Natural killer cell (primary cell): ENCODE data around the gene GNAI2. TPM values are rescaled to one million over a fixed set of nuclear protein-coding genes. Genes with fewer than 3 reads are reported as not detected.
A peak's percentile ranks its signal among the peaks of the same experiment; 100 is the strongest.

Source experiments
- ATAC-seq, 3 donors: fragments of 150-1000 bp in 2 of 3; fragments of 200-7000 bp in 1 of 3; cut with Tn5 transposase; 1 replicate in 1 of 3; 2 replicates in 2 of 3; pipeline ENCODE4 v1.10.0; 2021; ENCODE audit warnings: mild to moderate bottlenecking in 2 of 3, moderate library complexity in 2 of 3
- DNase-seq, 2 donors: peaks; one replicate each; pipeline versions ENCODE4 v3.0.0 to v3.0.0-alpha.2; 2013 to 2021; ENCODE audit warnings: mixed read lengths in 1 of 2
- H3K27ac ChIP-seq: one replicate; pipeline ENCODE4 v1.5.1; 2013; ENCODE audit warnings: mild to moderate bottlenecking, low read length
- H3K27me3 ChIP-seq: one replicate; pipeline ENCODE4 v1.6.1; 2013; ENCODE audit warnings: low read length; ENCODE audit not compliant: control insufficient read depth, insufficient read depth
- H3K36me3 ChIP-seq: one replicate; pipeline ENCODE4 v1.6.1; 2013; ENCODE audit warnings: low read length; ENCODE audit not compliant: control insufficient read depth, insufficient read depth
- H3K4me1 ChIP-seq: one replicate; pipeline ENCODE4 v1.6.1; 2013; ENCODE audit warnings: low read length; ENCODE audit not compliant: control insufficient read depth, insufficient read depth
- H3K4me3 ChIP-seq: one replicate; pipeline ENCODE4 v1.5.1; 2013; ENCODE audit warnings: low read length
- H3K9me3 ChIP-seq: one replicate; pipeline ENCODE4 v1.6.1; 2013; ENCODE audit warnings: low read length; ENCODE audit not compliant: control insufficient read depth, insufficient read depth
- H3K27ac Mint-ChIP-seq, 2 donors: one replicate each; pipeline ENCODE4 v1.8.0; 2022; ENCODE audit warnings: mild to moderate bottlenecking in 2 of 2, mixed read lengths in 2 of 2, moderate library complexity in 1 of 2
- H3K27me3 Mint-ChIP-seq, 2 donors: one replicate each; pipeline ENCODE4 v1.8.0; 2022; ENCODE audit warnings: low read depth in 2 of 2, mixed read lengths in 2 of 2
- H3K36me3 Mint-ChIP-seq: one replicate; pipeline ENCODE4 v1.8.0; 2022; ENCODE audit warnings: mixed read lengths
- H3K4me1 Mint-ChIP-seq, 2 donors: one replicate each; pipeline ENCODE4 v1.8.0; 2022; ENCODE audit warnings: mixed read lengths in 2 of 2
- H3K4me3 Mint-ChIP-seq: one replicate; pipeline ENCODE4 v1.8.0; 2022; ENCODE audit warnings: mild to moderate bottlenecking, moderate library complexity, mixed read lengths
- H3K9me3 Mint-ChIP-seq, 2 donors: one replicate each; pipeline ENCODE4 v1.8.0; 2022; ENCODE audit warnings: mixed read lengths in 2 of 2
- WGBS: methylation state at CpG from one replicate; pipeline ENCODE4 v1.1.7; 2013; ENCODE audit warnings: missing lambda C conversion rate; ENCODE audit not compliant: insufficient coverage; 5-methylcytosine and 5-hydroxymethylcytosine counted together
- intact Hi-C: fragments of 100-400 bp; cut with micrococcal nuclease; formaldehyde crosslinking; loops from one replicate; pipeline ENCODE4 v1.14.2; 2022
- total RNA-seq, 4 donors: library from RNA; stranded (reverse); fragments of 120-200 nt in 1 of 4; gene quantifications; one replicate each; pipeline versions ENCODE4 v1.2.3 to v1.2.4, GENCODE V29; 2013 to 2022
- TF ChIP-seq, protein P1 (sequence below): fragments of 200-600 bp; IDR thresholded peaks from one replicate; pipeline ENCODE4 v1.8.0; 2022; ENCODE audit warnings: antibody characterized with exemption

GNAI2 gene
- total RNA-seq, 3 donors from 2014 or later (not counting 1 experiment from before 2014, with no cell fraction given) = 428 to 467 (median 447) TPM

DNA sequence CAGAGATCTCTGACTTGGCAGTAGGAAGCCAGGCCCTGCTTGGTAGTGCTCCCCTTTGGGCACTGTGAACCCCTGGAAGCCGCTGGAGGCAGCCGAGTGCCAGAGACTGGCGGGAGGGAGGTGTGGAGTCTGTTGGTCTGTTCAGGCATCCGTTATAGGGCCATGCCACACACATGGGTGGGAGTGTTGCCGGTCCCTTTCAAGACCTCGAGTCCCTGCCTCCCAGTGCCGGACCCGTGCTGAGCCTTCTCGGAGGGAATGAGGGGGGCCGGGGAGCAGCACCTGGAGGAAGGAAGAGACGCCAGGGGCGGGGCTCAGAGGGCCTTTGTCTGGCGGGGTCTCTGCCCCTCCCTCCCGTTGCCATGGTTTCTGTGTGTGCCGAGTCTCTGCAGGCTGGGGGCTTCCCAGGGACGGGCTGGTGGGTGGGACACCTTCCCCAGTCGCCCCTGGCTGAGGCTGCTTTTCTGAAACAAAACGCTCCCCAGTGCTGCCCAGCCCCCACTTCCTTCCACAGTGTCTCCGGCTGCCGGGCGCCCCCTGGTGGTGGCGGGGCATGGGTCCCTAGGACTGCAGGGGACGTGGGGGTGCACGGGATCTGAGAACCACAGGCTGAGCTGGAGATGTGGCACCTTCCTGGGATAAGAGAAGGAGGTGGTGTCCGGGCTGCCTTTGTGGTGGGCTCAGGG lies 10.0 kb downstream of the GNAI2 start:
- peak overlapping the region; percentile 24 for H3K4me3 ChIP-seq
- H3K36me3 ChIP-seq = peaks cover 19% of the 10 kb centered on the region
- no peaks in the 10 kb centered on the region for H3K27me3 ChIP-seq
- no peaks in the 10 kb centered on the region for H3K9me3 Mint-ChIP-seq
- no peaks in the 10 kb centered on the region for H3K36me3 Mint-ChIP-seq
- WGBS = 1% methylated on average over 24 of the region's 25 CpGs
- H3K4me3 Mint-ChIP-seq = peak overlapping the region; percentile 86
- intact Hi-C loops = loop anchor here (1.0 kb wide), 5 partner anchors 8 to 52 kb away; no protein-coding TSS in a partner anchor
- H3K27me3 Mint-ChIP-seq = no peaks in the 10 kb centered on the region
- peaks cover 100% of the 10 kb centered on the region for H3K4me1 ChIP-seq
- TF ChIP-seq, protein P1, sequence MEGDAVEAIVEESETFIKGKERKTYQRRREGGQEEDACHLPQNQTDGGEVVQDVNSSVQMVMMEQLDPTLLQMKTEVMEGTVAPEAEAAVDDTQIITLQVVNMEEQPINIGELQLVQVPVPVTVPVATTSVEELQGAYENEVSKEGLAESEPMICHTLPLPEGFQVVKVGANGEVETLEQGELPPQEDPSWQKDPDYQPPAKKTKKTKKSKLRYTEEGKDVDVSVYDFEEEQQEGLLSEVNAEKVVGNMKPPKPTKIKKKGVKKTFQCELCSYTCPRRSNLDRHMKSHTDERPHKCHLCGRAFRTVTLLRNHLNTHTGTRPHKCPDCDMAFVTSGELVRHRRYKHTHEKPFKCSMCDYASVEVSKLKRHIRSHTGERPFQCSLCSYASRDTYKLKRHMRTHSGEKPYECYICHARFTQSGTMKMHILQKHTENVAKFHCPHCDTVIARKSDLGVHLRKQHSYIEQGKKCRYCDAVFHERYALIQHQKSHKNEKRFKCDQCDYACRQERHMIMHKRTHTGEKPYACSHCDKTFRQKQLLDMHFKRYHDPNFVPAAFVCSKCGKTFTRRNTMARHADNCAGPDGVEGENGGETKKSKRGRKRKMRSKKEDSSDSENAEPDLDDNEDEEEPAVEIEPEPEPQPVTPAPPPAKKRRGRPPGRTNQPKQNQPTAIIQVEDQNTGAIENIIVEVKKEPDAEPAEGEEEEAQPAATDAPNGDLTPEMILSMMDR = peak; percentile 98
- no peaks in the 10 kb centered on the region for H3K9me3 ChIP-seq
- peaks cover 69 to 88% of the 10 kb centered on the region in 2 donors for H3K4me1 Mint-ChIP-seq
- H3K27ac ChIP-seq = peak overlapping the region; percentile 85
- peak overlapping the region; percentile 95 for H3K27ac Mint-ChIP-seq
- ATAC-seq = peak; percentile 76 to 92 (median 84)
- peak; percentile 96 to 98 for DNase-seq

DNA sequence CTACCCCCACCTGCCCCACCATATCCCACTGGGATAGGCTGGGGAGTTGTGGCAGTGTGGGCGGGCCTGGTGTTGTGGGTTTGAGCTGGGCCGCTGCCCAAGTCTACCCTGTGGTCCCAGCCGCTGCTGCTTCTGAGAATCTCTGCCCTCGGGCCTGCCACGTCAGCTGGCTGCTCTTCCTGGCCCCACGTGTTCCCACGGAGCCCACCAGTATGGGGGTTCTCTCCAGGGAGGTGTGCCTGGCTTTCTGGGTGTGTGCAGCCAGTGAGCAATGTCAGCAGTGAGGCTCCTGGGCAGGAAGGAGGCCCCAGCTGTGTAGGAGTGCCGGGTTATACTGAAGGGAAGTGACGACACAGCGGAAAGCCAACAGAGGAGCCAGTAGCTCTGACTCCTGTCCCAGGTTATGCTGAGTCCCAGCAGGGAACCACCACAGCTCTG lies 10.5 kb downstream of the GNAI2 start:
- ATAC-seq (peak; percentile 74 to 83 (median 76)), DNase-seq (peak; percentile 64 to 92)
- Mint-ChIP-seq H3K4me3 (peak overlapping the region; percentile 86), H3K9me3 (no peaks in the 10 kb centered on the region), H3K4me1 (peaks cover 69 to 88% of the 10 kb centered on the region in 2 donors), H3K27ac (peak overlapping the region; percentile 95), H3K36me3 (no peaks in the 10 kb centered on the region), H3K27me3 (no peaks in the 10 kb centered on the region)
- peaks cover 99% of the 10 kb centered on the region for H3K4me1 ChIP-seq
- intact Hi-C loops = loop anchor here (1.0 kb wide), 5 partner anchors 8 to 52 kb away; no protein-coding TSS in a partner anchor
- 2% methylated on average over 10 of the region's 10 CpGs for WGBS
- H3K9me3 ChIP-seq = no peaks in the 10 kb centered on the region
- H3K4me3 ChIP-seq = peak overlapping the region; percentile 24
- TF ChIP-seq, protein P1 = peak; percentile 52
- H3K27ac ChIP-seq = peak overlapping the region; percentile 85
- no peaks in the 10 kb centered on the region for H3K27me3 ChIP-seq
- peaks cover 21% of the 10 kb centered on the region for H3K36me3 ChIP-seq

DNA sequence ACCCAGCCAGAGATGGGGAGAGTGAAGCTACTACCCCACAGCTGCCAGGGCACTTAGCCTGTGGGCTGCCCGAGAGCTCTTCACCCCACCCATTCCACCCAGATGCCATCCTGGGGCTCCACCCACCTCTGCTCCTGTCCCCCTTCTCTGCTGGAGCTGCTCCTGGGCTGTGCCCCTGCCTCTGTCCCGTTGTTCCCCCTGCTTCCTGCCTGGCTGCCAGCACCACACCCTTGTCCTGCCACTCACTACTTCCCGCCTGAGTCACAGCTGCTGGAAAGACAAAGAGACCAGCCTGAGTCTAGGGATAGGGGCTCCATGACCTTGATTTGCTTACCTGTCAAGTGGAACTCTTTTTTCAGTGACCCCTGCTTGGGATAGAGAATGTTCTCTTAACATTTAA lies 12.4 kb downstream of the GNAI2 start:
- Histone ChIP-seq H3K27ac (peak overlapping the region; percentile 41), H3K36me3 (peaks cover 38% of the 10 kb centered on the region), H3K4me3 (no peak overlapping the region), H3K9me3 (no peaks in the 10 kb centered on the region), H3K4me1 (peaks cover 99% of the 10 kb centered on the region), H3K27me3 (no peaks in the 10 kb centered on the region)
- Mint-ChIP-seq H3K9me3 (no peaks in the 10 kb centered on the region), H3K4me3 (peak overlapping the region; percentile 10), H3K27ac (peak overlapping the region; percentile 95), H3K27me3 (no peaks in the 10 kb centered on the region), H3K36me3 (no peaks in the 10 kb centered on the region), H3K4me1 (peaks cover 55 to 79% of the 10 kb centered on the region in 2 donors)
- ATAC-seq (no peak), DNase-seq (no peak)
- TF ChIP-seq, protein P1 = no peak
- intact Hi-C loops = no loop called here
- WGBS = 54% methylated on average over 3 of the region's 3 CpGs
